Astrocyte (in vitro differentiated cells and primary cell): Measurements from ENCODE around the gene CDC42BPG. TPM values are rescaled to one million over a fixed set of nuclear protein-coding genes. Genes with fewer than 3 reads are reported as not detected.

Experiments
- DNase-seq: peaks from one replicate; pipeline ENCODE4 v3.0.0-alpha.2; 2010; ENCODE audit warnings: low read depth
- FAIRE-seq: peaks from 2 replicates; lab custom pipeline; 2011; peaks lifted over from hg19 to GRCh38; lab: Jason Lieb, UNC
- H2AFZ ChIP-seq: 2 replicates; pipeline ENCODE4 v1.6.0; 2012; ENCODE audit warnings: low read depth, low read length, inconsistent platforms
- H3K27ac ChIP-seq: 2 replicates; pipeline ENCODE4 v1.5.1; 2011; ENCODE audit warnings: low read depth, low read length, inconsistent platforms
- H3K27me3 ChIP-seq: 2 replicates; pipeline ENCODE4 v1.6.0; 2011; ENCODE audit warnings: low read length, inconsistent platforms; ENCODE audit not compliant: insufficient read depth
- H3K36me3 ChIP-seq: 2 replicates; pipeline ENCODE4 v1.5.1; 2011; ENCODE audit warnings: low read length, inconsistent platforms; ENCODE audit not compliant: insufficient read depth
- H3K4me1 ChIP-seq: 2 replicates; pipeline ENCODE4 v1.5.1; 2011; ENCODE audit warnings: low read length, inconsistent platforms; ENCODE audit not compliant: insufficient read depth
- H3K4me2 ChIP-seq: 2 replicates; pipeline ENCODE4 v1.6.0; 2012; ENCODE audit warnings: low read length, inconsistent platforms
- H3K4me3 ChIP-seq: 2 replicates; pipeline ENCODE4 v1.5.1; 2011; ENCODE audit warnings: low read depth, mild to moderate bottlenecking, low read length, inconsistent platforms; ENCODE audit not compliant: insufficient read depth
- H3K79me2 ChIP-seq: 2 replicates; pipeline ENCODE4 v1.6.0; 2012; ENCODE audit warnings: mild to moderate bottlenecking, low read length, inconsistent platforms; ENCODE audit not compliant: insufficient read depth
- H3K9ac ChIP-seq: 2 replicates; pipeline ENCODE4 v1.6.0; 2012; ENCODE audit warnings: mild to moderate bottlenecking, low read length, inconsistent platforms
- H3K9me3 ChIP-seq: 2 replicates; pipeline ENCODE4 v1.5.1; 2012; ENCODE audit warnings: low read depth, mild to moderate bottlenecking, low read length, inconsistent platforms; ENCODE audit not compliant: insufficient read depth
- H4K20me1 ChIP-seq: 2 replicates; pipeline ENCODE4 v1.6.0; 2012; ENCODE audit warnings: low read length, inconsistent platforms; ENCODE audit not compliant: insufficient read depth
- H3K27ac Mint-ChIP-seq: one replicate; pipeline ENCODE4 v1.8.0; 2021; ENCODE audit warnings: mild to moderate bottlenecking, mixed read lengths; ENCODE audit not compliant: unreplicated experiment
- H3K27me3 Mint-ChIP-seq: one replicate; pipeline ENCODE4 v1.8.0; 2021; ENCODE audit warnings: low read depth, mixed read lengths; ENCODE audit not compliant: unreplicated experiment
- H3K36me3 Mint-ChIP-seq: one replicate; pipeline ENCODE4 v1.8.0; 2021; ENCODE audit warnings: low read depth, mixed read lengths; ENCODE audit not compliant: unreplicated experiment
- H3K4me1 Mint-ChIP-seq: one replicate; pipeline ENCODE4 v1.8.0; 2021; ENCODE audit warnings: low read depth, mixed read lengths; ENCODE audit not compliant: unreplicated experiment
- H3K4me3 Mint-ChIP-seq: one replicate; pipeline ENCODE4 v1.8.0; 2021; ENCODE audit warnings: mild to moderate bottlenecking, moderate library complexity, mixed read lengths; ENCODE audit not compliant: unreplicated experiment
- H3K9me3 Mint-ChIP-seq: one replicate; pipeline ENCODE4 v1.8.0; 2021; ENCODE audit warnings: mild to moderate bottlenecking, mixed read lengths; ENCODE audit not compliant: unreplicated experiment
- CTCF ChIP-seq: IDR thresholded peaks from 2 replicates; pipeline ENCODE4 v1.5.1; 2011; ENCODE audit warnings: low read depth, mild to moderate bottlenecking, inconsistent platforms, low read length, moderate library complexity; ENCODE audit not compliant: insufficient read depth
- EZH2 ChIP-seq: IDR thresholded peaks from 2 replicates; pipeline ENCODE4 v1.6.1; 2012; ENCODE audit warnings: mild to moderate bottlenecking, low read length, inconsistent platforms; ENCODE audit not compliant: insufficient read depth
- total RNA-seq: library from RNA; stranded (reverse); gene quantifications from 2 replicates; pipeline ENCODE4 v1.2.1, GENCODE V29; 2021

CDC42BPG gene
- total RNA-seq, 1 donor from 2014 or later: 4.6 TPM

DNA sequence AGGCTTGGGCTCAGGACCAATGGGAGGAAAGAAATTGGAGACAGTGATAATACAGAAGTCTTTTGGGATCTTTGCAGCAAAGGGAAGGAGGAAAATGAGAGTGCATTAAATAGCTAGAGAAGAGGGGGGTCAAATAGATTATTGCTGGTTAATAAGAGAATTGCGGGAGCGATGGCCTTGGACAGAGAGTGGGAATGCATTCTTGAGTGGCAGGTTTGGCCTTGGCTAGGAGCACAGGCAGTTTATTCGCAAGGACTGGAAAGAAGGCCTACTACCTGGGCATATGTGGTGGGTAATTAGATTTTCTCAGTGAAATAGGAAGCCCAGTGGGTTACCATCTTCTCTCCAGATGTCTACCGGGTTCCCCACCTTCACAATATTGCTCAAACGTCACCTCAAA, 30.6 kb downstream of the CDC42BPG start:
- Histone ChIP-seq H3K36me3 (no peaks in the 10 kb centered on the region), H3K9ac (no peak overlapping the region), H2AFZ (no peak overlapping the region), H3K27me3 (no peaks in the 10 kb centered on the region), H3K4me2 (no peak overlapping the region), H4K20me1 (no peaks in the 10 kb centered on the region), H3K4me1 (peaks cover 8% of the 10 kb centered on the region), H3K9me3 (no peaks in the 10 kb centered on the region), H3K4me3 (no peak overlapping the region), H3K79me2 (peaks cover 15% of the 10 kb centered on the region), H3K27ac (no peak overlapping the region)
- Mint-ChIP-seq H3K9me3 (no peaks in the 10 kb centered on the region), H3K36me3 (no peaks in the 10 kb centered on the region), H3K27ac (no peak overlapping the region), H3K27me3 (peaks cover 5% of the 10 kb centered on the region), H3K4me3 (no peak overlapping the region), H3K4me1 (peaks cover 4% of the 10 kb centered on the region)
- no peak for DNase-seq
- no peak for TF ChIP-seq CTCF
- TF ChIP-seq EZH2: no peak
- FAIRE-seq: no peak

DNA sequence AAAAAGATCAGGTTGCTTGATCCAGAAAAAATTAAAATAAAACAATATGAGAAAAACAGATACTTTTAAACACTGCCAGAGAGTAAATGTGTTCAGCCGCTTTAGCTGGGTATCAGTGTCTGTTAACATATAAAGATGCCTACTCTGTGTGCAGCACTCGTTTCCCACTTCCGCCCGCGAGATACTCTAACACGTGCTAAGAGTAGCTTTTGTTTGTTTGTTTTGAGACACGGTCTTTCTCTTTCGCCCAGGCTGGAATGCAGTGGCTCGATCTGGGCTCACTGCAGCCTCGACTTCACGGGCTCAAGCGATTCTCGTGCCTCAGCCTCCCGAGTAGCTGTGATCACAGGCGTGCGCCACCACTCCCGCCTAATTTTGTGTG, 33.6 kb downstream of the CDC42BPG start:
- Mint-ChIP-seq H3K27ac (no peak overlapping the region), H3K4me3 (peak overlapping the region; percentile 93), H3K9me3 (no peaks in the 10 kb centered on the region), H3K36me3 (peaks cover 4% of the 10 kb centered on the region), H3K4me1 (peaks cover 4% of the 10 kb centered on the region), H3K27me3 (no peaks in the 10 kb centered on the region)
- Histone ChIP-seq H3K27me3 (no peaks in the 10 kb centered on the region), H3K36me3 (no peaks in the 10 kb centered on the region), H3K79me2 (peaks cover 17% of the 10 kb centered on the region), H3K9me3 (no peaks in the 10 kb centered on the region), H3K4me3 (peak overlapping the region; percentile 82), H3K4me1 (peaks cover 8% of the 10 kb centered on the region), H4K20me1 (peaks cover 13% of the 10 kb centered on the region), H3K9ac (no peak overlapping the region), H3K27ac (no peak overlapping the region), H3K4me2 (peak overlapping the region; percentile 96), H2AFZ (peak overlapping the region; percentile 88)
- TF ChIP-seq CTCF: no peak
- TF ChIP-seq EZH2: no peak
- FAIRE-seq (no peak), DNase-seq (no peak)

- H3K9me3 ChIP-seq: no peaks in the 10 kb centered on the region
- H3K36me3 Mint-ChIP-seq: peaks cover 4% of the 10 kb centered on the region
- peaks cover 4% of the 10 kb centered on the region for H3K4me1 Mint-ChIP-seq
- peaks cover 8% of the 10 kb centered on the region for H3K4me1 ChIP-seq
- no peak within 1 kb of the TSS for H3K27ac ChIP-seq
- peak within 1 kb of the TSS; percentile 91 for H3K9ac ChIP-seq
- H3K9me3 Mint-ChIP-seq: no peaks in the 10 kb centered on the region
- no peaks in the 10 kb centered on the region for H3K27me3 ChIP-seq
- peak within 1 kb of the TSS; percentile 96 for H3K4me2 ChIP-seq
- H3K79me2 ChIP-seq: peaks cover 17% of the 10 kb centered on the region
- H2AFZ ChIP-seq: peak within 1 kb of the TSS; percentile 88
- H3K4me3 ChIP-seq: peak within 1 kb of the TSS; percentile 82
- DNase-seq: peak; percentile 89
- no peak for TF ChIP-seq CTCF
- TF ChIP-seq EZH2: no peak
- FAIRE-seq: no peak
- no peaks in the 10 kb centered on the region for H3K27me3 Mint-ChIP-seq
- peaks cover 13% of the 10 kb centered on the region for H4K20me1 ChIP-seq
- H3K4me3 Mint-ChIP-seq: peak within 1 kb of the TSS; percentile 93
- H3K36me3 ChIP-seq: no peaks in the 10 kb centered on the region
- peak within 1 kb of the TSS; percentile 72 for H3K27ac Mint-ChIP-seq
Measured at GRCh38 chr11:64810271-64810890, 34.1 kb downstream of the CDC42BPG start, which contains the start of gene MEN1. TSS of gene MEN1 (minus strand) at chr11:64810551. CDS start at chr11:64810109, 442 bp downstream.
